Left lung (tissue), 14 donors: Measurements from ENCODE around the gene NEDD4. TPM values are rescaled to one million over a fixed set of nuclear protein-coding genes. Genes with fewer than 3 reads are reported as not detected.

Experiments
- ATAC-seq: fragments of 200-7000 bp; cut with Tn5 transposase; one replicate; pipeline ENCODE4 v1.9.1; 2020; ENCODE audit warnings: moderate library complexity
- DNase-seq, 4 donors: peaks; one replicate each; pipeline ENCODE4 v3.0.0-alpha.2; 2013 to 2020
- H3K27ac ChIP-seq, 2 donors: fragments of 200-600 bp; sonication (generic) in 1 of 2; one replicate each; pipeline versions ENCODE4 v1.5.0 to v1.8.0; 2020 to 2021
- H3K27me3 ChIP-seq, 2 donors: fragments of 200-600 bp; sonication (generic) in 1 of 2; one replicate each; pipeline versions ENCODE4 v1.5.0 to v1.8.0; 2020 to 2021
- H3K36me3 ChIP-seq, 2 donors: fragments of 200-600 bp; sonication (generic) in 1 of 2; one replicate each; pipeline versions ENCODE4 v1.5.0 to v1.8.0; 2020 to 2021
- H3K4me1 ChIP-seq, 2 donors: fragments of 200-600 bp; one replicate each; pipeline ENCODE4 v1.8.0; 2021
- H3K4me3 ChIP-seq, 2 donors: fragments of 200-600 bp; sonication (generic) in 1 of 2; one replicate each; pipeline versions ENCODE4 v1.5.0 to v1.8.0; 2020 to 2021; ENCODE audit warnings: mild to moderate bottlenecking in 1 of 2
- H3K9me3 ChIP-seq, 2 donors: fragments of 200-600 bp; sonication (generic) in 1 of 2; one replicate each; pipeline versions ENCODE4 v1.5.0 to v1.8.0; 2020 to 2021
- intact Hi-C, 2 donors: fragments of 100-400 bp; cut with DNase I; formaldehyde crosslinking; loops; one replicate each; pipeline versions ENCODE4 v1.11.2 to v1.14.2; 2022
- long read RNA-seq, 12 donors: library from polyadenylated mRNA in 2 of 12; unstranded in 2 of 12; transcript quantifications; one replicate each; pipeline ENCODE4 v2.0.0 and lab custom pipeline, GENCODE V29; 2019 to 2026
- polyA plus RNA-seq, 6 donors: library from polyadenylated mRNA; unstranded; fragments of 120-200 nt; gene quantifications; one replicate each; pipeline ENCODE4 v1.2.1, GENCODE V29; 2013; ENCODE audit not compliant: insufficient read length in 6 of 6
- total RNA-seq, 2 donors: library from RNA; stranded (reverse); fragmentation: NEBNext Ultra II Directional; extraction: Animal tissue kit (Norgen Biotek cat#: 25700); gene quantifications; one replicate each; pipeline ENCODE4 v1.2.1, GENCODE V29; 2021
- TF ChIP-seq, protein P1 (sequence below), 2 donors: fragments of 200-600 bp; sonication (generic) in 1 of 2; IDR thresholded peaks; one replicate each; pipeline versions ENCODE4 v1.5.0 to v1.8.0; 2021; ENCODE audit warnings: antibody characterized with exemption in 2 of 2
- donor health status: DM: no; HTN: yes; CAD: no.
- donor health status: DM: no; HTN: no; CAD: no.

The NEDD4 gene
- total RNA-seq (10 to 100 TPM; 15.0 to 16.7 TPM), polyA plus RNA-seq (10 to 100 TPM; 15.4 to 19.5 (median 17.4) TPM)
- long read RNA-seq, donor 1, full-length matches to known transcripts = 2 of 2 reads
- long read RNA-seq, donor 1, partial matches to known transcripts = 0 of 2 reads
- long read RNA-seq, donor 1, other reads (novel, unspliced or antisense) = 0 of 2 reads
- long read RNA-seq, donor 2, full-length matches to known transcripts = 1 of 1 reads
- long read RNA-seq, donor 2, partial matches to known transcripts = 0 of 1 reads
- long read RNA-seq, donor 2, other reads (novel, unspliced or antisense) = 0 of 1 reads
- long read RNA-seq, donor 3 = 0 reads
- long read RNA-seq, donor 4, partial matches to known transcripts = 0 of 1 reads
- long read RNA-seq, donor 4, other reads (novel, unspliced or antisense) = 0 of 1 reads
- long read RNA-seq, donor 5, full-length matches to known transcripts = 2 of 2 reads
- long read RNA-seq, donor 5, partial matches to known transcripts = 0 of 2 reads
- long read RNA-seq, donor 5, other reads (novel, unspliced or antisense) = 0 of 2 reads
- long read RNA-seq, donor 6, partial matches to known transcripts = 0 of 1 reads
- long read RNA-seq, donor 6, other reads (novel, unspliced or antisense) = 0 of 1 reads
- long read RNA-seq, donor 7, full-length matches to known transcripts = 1 of 1 reads
- long read RNA-seq, donor 7, partial matches to known transcripts = 0 of 1 reads
- long read RNA-seq, donor 7, other reads (novel, unspliced or antisense) = 0 of 1 reads
- long read RNA-seq, donor 8 = 0 reads
- long read RNA-seq, donor 9 = 0 reads
- long read RNA-seq, donor 10 = 0 reads
- long read RNA-seq, donor 11 = 0 reads
- long read RNA-seq, donor 12, full-length matches to known transcripts = 2 of 2 reads
- long read RNA-seq, donor 12, partial matches to known transcripts = 0 of 2 reads
- long read RNA-seq, donor 12, other reads (novel, unspliced or antisense) = 0 of 2 reads

DNA sequence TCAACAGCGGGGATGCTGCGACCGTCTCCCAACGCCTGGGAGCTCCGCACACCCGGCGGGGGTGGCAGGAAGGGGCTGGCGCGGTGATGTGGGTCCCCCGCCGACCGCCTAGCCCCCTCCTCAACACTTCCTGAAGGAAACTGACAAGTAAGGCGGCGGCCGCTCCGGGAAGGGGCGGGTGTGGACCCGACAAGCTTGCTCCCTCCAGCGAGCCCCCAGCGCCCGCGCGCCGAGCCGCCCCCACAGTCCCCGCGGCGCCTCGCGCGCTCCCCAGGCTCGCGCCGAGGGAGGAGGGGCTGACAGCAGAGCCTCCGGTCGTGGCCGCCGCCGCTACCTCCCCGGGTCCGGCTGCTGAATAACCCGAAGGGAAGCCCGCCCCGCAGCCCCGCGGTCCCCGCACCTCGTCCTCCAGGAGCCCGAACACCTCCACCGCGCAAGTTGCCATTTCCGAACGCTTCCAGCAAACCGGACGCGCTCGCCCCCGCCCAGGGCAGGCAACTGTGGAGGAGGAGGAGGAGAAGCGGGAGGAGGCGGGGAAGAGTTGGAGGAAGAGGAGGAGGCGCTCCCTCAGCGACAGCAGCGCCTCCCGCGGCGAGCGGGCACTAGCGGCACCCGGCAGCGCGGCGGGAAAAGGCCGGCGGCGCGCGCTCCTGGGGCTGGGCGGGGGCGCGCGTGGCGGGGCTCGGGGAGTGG, at the start of gene NEDD4:
Gene NEDD4, minus strand, starts transcription at position 502 of the 693 bp plus-strand sequence. Its CDS starts 57 bp downstream, at position 445.
- ATAC-seq = peak; percentile 96

DNA sequence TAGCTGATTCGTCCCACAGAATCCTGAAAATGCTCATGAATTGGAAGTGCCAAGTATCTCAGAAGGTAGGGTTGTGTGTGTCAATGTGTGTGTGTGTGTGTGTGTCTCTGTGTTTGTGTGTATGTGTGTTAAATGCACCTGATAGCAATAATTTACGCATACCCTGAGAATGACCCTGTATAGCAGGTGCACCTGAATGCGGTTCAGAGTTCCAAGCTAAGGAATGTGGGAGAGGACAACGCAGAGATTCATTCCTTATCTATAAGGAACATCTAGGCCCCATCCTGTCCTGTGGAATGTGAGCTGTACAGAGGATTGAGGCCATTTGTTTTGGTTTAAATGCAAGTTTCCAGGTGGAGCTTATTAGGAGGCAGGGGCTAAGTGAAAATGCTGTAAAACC, 49.1 kb upstream of the NEDD4 start:
- TF ChIP-seq, protein P1, sequence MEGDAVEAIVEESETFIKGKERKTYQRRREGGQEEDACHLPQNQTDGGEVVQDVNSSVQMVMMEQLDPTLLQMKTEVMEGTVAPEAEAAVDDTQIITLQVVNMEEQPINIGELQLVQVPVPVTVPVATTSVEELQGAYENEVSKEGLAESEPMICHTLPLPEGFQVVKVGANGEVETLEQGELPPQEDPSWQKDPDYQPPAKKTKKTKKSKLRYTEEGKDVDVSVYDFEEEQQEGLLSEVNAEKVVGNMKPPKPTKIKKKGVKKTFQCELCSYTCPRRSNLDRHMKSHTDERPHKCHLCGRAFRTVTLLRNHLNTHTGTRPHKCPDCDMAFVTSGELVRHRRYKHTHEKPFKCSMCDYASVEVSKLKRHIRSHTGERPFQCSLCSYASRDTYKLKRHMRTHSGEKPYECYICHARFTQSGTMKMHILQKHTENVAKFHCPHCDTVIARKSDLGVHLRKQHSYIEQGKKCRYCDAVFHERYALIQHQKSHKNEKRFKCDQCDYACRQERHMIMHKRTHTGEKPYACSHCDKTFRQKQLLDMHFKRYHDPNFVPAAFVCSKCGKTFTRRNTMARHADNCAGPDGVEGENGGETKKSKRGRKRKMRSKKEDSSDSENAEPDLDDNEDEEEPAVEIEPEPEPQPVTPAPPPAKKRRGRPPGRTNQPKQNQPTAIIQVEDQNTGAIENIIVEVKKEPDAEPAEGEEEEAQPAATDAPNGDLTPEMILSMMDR (IDR thresholded peaks at IDR 0.05) = no peak
- no peaks in the 10 kb centered on the region for H3K9me3 ChIP-seq
- no peak overlapping the region for H3K4me3 ChIP-seq
- DNase-seq = no peak
- peaks cover 7 to 8% of the 10 kb centered on the region in 2 donors for H3K4me1 ChIP-seq
- no peak for ATAC-seq
- H3K36me3 ChIP-seq = no peaks in the 10 kb centered on the region
- intact Hi-C loops = no loop called here
- H3K27ac ChIP-seq = no peak overlapping the region
- H3K27me3 ChIP-seq = no peaks in the 10 kb centered on the region

More for the DNA sequence above, at the start of gene NEDD4:
- Histone ChIP-seq H3K4me3 (peak within 1 kb of the TSS; percentile 68 to 80), H3K9me3 (no peaks in the 10 kb centered on the region), H3K27ac (peak within 1 kb of the TSS; percentile 80 to 90), H3K36me3 (no peaks in the 10 kb centered on the region), H3K4me1 (peaks cover 13 to 40% of the 10 kb centered on the region in 2 donors), H3K27me3 (no peaks in the 10 kb centered on the region)
- TF ChIP-seq, protein P1 (IDR thresholded peaks at IDR 0.05) = peak; percentile 35 to 56
- DNase-seq = peak; percentile 88 to 96 (median 92)
- intact Hi-C loops = no loop called here

DNA sequence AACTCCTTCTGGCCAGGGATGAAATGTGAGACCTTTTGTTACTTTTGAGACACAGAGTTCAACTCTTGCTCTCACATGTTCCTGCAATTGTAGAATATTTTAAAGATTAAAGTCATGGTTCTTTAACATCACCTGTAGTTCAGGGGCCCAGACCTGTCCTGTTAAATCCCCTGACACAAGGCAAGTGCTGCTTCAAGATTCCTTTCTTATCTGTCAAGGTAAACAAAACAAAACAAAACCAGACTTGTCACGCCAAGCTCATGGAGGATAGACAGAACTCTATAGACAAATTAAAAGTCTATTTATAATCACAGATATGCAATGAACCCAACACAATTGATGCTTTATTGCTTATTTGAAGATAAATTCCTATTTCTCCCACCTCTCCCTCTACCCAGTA, 48.6 kb upstream of the NEDD4 start:
- Histone ChIP-seq H3K36me3 (no peaks in the 10 kb centered on the region), H3K4me3 (no peak overlapping the region), H3K9me3 (no peaks in the 10 kb centered on the region), H3K4me1 (peaks cover 7 to 8% of the 10 kb centered on the region in 2 donors), H3K27me3 (no peaks in the 10 kb centered on the region), H3K27ac (no peak overlapping the region)
- DNase-seq = no peak
- TF ChIP-seq, protein P1 (IDR thresholded peaks at IDR 0.05) = no peak
- no peak for ATAC-seq
- intact Hi-C loops = no loop called here

DNA sequence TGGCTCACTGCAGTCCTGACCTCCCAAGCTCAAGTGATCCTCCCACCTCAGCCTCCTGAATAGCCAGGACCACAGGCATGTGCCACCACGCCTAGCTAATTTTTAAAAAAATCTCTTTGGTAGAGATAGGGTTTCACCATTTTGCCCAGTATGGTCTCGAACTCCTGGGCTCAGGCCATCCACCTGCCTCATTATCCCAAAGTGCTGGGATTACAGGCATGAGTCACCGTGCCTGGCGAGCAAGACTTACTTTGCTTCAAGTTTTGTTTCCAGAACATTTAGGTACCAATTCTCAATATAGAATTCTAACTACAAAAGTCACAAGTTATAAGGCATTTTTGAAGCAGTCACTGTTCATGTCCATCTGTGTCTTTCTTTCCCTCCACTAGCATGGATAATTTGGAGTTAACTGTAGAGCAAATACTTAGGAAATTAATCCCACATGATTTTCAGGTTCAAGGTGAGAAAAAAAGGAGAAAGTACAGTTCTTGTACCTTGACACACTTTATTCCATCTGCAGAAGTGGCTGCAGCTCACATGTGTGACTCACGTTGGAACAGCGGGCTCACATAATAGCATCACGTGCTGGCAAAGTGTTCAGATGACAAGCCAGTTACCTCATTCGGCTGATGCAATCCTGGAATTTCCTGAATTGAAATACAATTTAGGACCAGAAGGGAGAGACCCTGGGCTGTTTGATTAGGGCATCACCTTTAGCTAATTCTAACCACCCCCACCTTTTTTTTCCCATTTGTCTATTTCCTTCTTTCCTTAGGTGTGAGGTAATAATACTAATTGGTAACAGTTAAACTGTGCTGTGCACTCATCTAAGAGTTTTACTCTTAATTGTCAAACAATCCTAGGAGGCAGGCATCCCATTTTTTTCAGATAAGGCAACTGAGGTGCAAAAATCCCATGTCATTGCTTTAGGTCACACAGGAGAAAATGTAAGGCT, 46.9 kb upstream of the NEDD4 start:
- Histone ChIP-seq H3K27ac (peak overlapping the region; percentile 66 to 67), H3K4me1 (peaks cover 7 to 8% of the 10 kb centered on the region in 2 donors), H3K36me3 (no peaks in the 10 kb centered on the region), H3K9me3 (no peaks in the 10 kb centered on the region), H3K4me3 (no peak overlapping the region), H3K27me3 (no peaks in the 10 kb centered on the region)
- ATAC-seq (peak; percentile 88), DNase-seq (peak in 2 of 4 donors; percentile 65 to 80)
- TF ChIP-seq, protein P1 (IDR thresholded peaks at IDR 0.05) = no peak
- intact Hi-C loops = no loop called here
